Loucy (cell line): ENCODE measurements around the gene LNP1.
"Not testable (repeated sequence)": the region's sequence is repeated elsewhere in the genome, so short reads cannot be mapped to it uniquely, and the experiment has no call there.

Source experiments
- H2AFZ ChIP-seq: fragments of 200-600 bp; sonication (generic); 2 replicates; pipeline ENCODE4 v1.6.0; 2016; ENCODE audit warnings: antibody characterized with exemption, mild to moderate bottlenecking, low read length, moderate library complexity
- H3F3A ChIP-seq: fragments of 200-600 bp; 2 replicates; pipeline ENCODE4 v1.6.0; 2016; ENCODE audit warnings: antibody characterized with exemption, low read depth, mild to moderate bottlenecking
- H3K27me3 ChIP-seq: fragments of 200-600 bp; sonication (generic); 2 replicates; pipeline ENCODE4 v1.6.1; 2014; ENCODE audit warnings: low read length, mild to moderate bottlenecking; ENCODE audit not compliant: insufficient read depth, poor library complexity, severe bottlenecking
- H3K36me3 ChIP-seq: fragments of 200-600 bp; sonication (generic); 2 replicates; pipeline ENCODE4 v1.6.1; 2016; ENCODE audit warnings: low read length; ENCODE audit not compliant: insufficient read depth
- H3K4me1 ChIP-seq: fragments of 200-600 bp; sonication (generic); 2 replicates; pipeline ENCODE4 v1.5.1; 2014; ENCODE audit warnings: low read length, mild to moderate bottlenecking; ENCODE audit not compliant: insufficient read depth, poor library complexity, severe bottlenecking
- H3K4me2 ChIP-seq: fragments of 200-600 bp; sonication (generic); 2 replicates; pipeline ENCODE4 v1.6.0; 2014; ENCODE audit warnings: antibody characterized with exemption, low read length, low read depth, mild to moderate bottlenecking; ENCODE audit not compliant: poor library complexity, severe bottlenecking
- H3K4me3 ChIP-seq: fragments of 200-600 bp; sonication (generic); 2 replicates; pipeline ENCODE4 v1.5.1; 2014; ENCODE audit warnings: low read length, mild to moderate bottlenecking, mixed read lengths; ENCODE audit not compliant: poor library complexity, severe bottlenecking
- H3K79me2 ChIP-seq: fragments of 200-600 bp; sonication (generic); 2 replicates; pipeline ENCODE4 v1.6.1; 2014; ENCODE audit warnings: low read length; ENCODE audit not compliant: insufficient read depth
- H3K9ac ChIP-seq: fragments of 200-600 bp; sonication (generic); 2 replicates; pipeline ENCODE4 v1.6.0; 2014; ENCODE audit warnings: mild to moderate bottlenecking, low read depth, low read length, moderate library complexity; ENCODE audit not compliant: poor library complexity, severe bottlenecking
- H3K9me2 ChIP-seq: fragments of 200-600 bp; sonication (generic); replicated peaks from 2 replicates; pipeline ENCODE4 v1.6.1; 2016; ENCODE audit warnings: low read depth, low read length, mixed read lengths
- H3K9me3 ChIP-seq: fragments of 200-600 bp; sonication (generic); 2 replicates; pipeline ENCODE4 v1.6.1; 2014; ENCODE audit warnings: mild to moderate bottlenecking, antibody characterized with exemption, low read length, low read depth; ENCODE audit not compliant: insufficient read depth
- H4K20me1 ChIP-seq: fragments of 200-600 bp; sonication (generic); 2 replicates; pipeline ENCODE4 v1.6.0; 2014; ENCODE audit warnings: antibody characterized with exemption, low read length, mild to moderate bottlenecking; ENCODE audit not compliant: insufficient read depth, poor library complexity, severe bottlenecking
- CTCF ChIP-seq: fragments of 200-600 bp; sonication (generic); conservative IDR thresholded peaks from 2 replicates; pipeline ENCODE4 v1.5.1; 2014; ENCODE audit warnings: mild to moderate bottlenecking, antibody characterized with exemption, low read length
- EZH2phosphoT487 ChIP-seq: fragments of 200-600 bp; IDR thresholded peaks from 2 replicates; pipeline ENCODE4 v1.6.1; 2018; ENCODE audit warnings: antibody characterized with exemption, mild to moderate bottlenecking, moderate library complexity, borderline replicate concordance

LNP1 gene

DNA sequence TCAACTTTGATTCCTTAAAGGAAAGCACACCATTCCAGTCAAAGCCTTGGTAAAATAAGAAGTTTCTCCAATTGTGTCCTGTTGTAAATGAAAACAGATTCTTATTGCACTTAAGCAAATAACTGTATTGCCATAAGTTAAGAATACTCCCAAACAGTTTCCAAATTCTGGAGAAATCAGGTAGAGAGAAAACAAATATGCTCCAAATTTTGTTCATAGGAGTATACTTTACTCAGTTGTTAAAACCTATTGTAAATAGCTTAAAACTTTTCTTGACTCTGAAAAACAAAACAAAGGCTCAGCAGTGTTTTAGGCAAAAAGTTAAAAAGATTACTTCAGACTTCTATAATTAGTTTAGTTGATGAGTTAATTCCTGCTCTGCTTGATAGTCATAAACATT, 42.4 kb downstream of the LNP1 start:
- peaks cover 15% of the 10 kb centered on the region for H3K4me1 ChIP-seq
- no peak overlapping the region for H2AFZ ChIP-seq
- H3K27me3 ChIP-seq, result no peaks in the 10 kb centered on the region
- no peak overlapping the region for H3K4me2 ChIP-seq
- no peak overlapping the region for H3K9ac ChIP-seq
- no peaks in the 10 kb centered on the region for H3F3A ChIP-seq
- no peaks in the 10 kb centered on the region for H3K79me2 ChIP-seq
- 0 out of 2 replicates have a peak, but pooled peaks cover 4% of the 10 kb centered on the region for H3K36me3 ChIP-seq
- no peaks in the 10 kb centered on the region for H4K20me1 ChIP-seq
- H3K4me3 ChIP-seq, result no peak overlapping the region
- TF ChIP-seq EZH2phosphoT487 (no peak), CTCF (no peak)
- no peaks in the 10 kb centered on the region for H3K9me3 ChIP-seq
- no peaks in the 10 kb centered on the region for H3K9me2 ChIP-seq

- H3K4me2 ChIP-seq, H3K4me1 ChIP-seq, H3K9me3 ChIP-seq, H3K36me3 ChIP-seq, H3K27me3 ChIP-seq, H3K79me2 ChIP-seq, H2AFZ ChIP-seq, H3K4me3 ChIP-seq, H3K9ac ChIP-seq, H3F3A ChIP-seq, H4K20me1 ChIP-seq, H3K9me2 ChIP-seq: not testable (repeated sequence)
Observed at GRCh38 chr3:100447067-100447466, 45.7 kb downstream of the LNP1 start.

DNA sequence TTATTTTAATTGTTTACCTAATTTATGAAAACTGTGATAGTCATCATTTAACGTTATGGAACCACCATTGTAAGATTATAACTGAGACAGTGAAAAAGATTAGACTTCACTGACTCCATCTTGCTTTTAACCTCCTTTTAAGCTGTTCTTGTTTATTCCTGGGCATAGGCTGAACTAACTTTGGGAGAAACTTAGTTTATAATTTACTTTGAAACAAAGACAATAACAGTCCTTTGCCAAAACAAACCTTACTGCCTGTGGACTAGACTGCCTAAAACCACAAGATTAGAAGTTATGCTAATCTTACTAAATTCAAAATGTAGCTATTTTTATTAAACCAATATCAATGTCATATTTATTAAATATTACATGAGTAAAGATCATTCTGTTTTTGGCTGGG, 46.7 kb downstream of the LNP1 start:
- Histone ChIP-seq H3K4me2 (no peak overlapping the region), H3K36me3 (0 out of 2 replicates have a peak, but pooled peaks cover 4% of the 10 kb centered on the region), H4K20me1 (no peaks in the 10 kb centered on the region), H3K79me2 (no peaks in the 10 kb centered on the region), H2AFZ (no peak overlapping the region), H3K27me3 (no peaks in the 10 kb centered on the region), H3K4me1 (no peaks in the 10 kb centered on the region), H3K9me3 (no peaks in the 10 kb centered on the region), H3K9me2 (no peaks in the 10 kb centered on the region), H3K4me3 (no peak overlapping the region), H3K9ac (no peak overlapping the region), H3F3A (no peaks in the 10 kb centered on the region)
- no peak for TF ChIP-seq EZH2phosphoT487
- TF ChIP-seq CTCF, result no peak

GRCh38 chr3:100449214-100449613, 47.9 kb downstream of the LNP1 start:
- no peak overlapping the region for H3K4me2 ChIP-seq
- H3K9ac ChIP-seq, result no peak overlapping the region
- H3K9me2 ChIP-seq, result no peaks in the 10 kb centered on the region
- H3K79me2 ChIP-seq, result no peaks in the 10 kb centered on the region
- H3K4me3 ChIP-seq, result no peak overlapping the region
- no peaks in the 10 kb centered on the region for H3K9me3 ChIP-seq
- no peaks in the 10 kb centered on the region for H3K36me3 ChIP-seq
- H3K4me1 ChIP-seq, result no peaks in the 10 kb centered on the region
- H4K20me1 ChIP-seq, result no peaks in the 10 kb centered on the region
- H3K27me3 ChIP-seq, result no peaks in the 10 kb centered on the region
- H3F3A ChIP-seq, result no peaks in the 10 kb centered on the region
- H2AFZ ChIP-seq, result no peak overlapping the region
- TF ChIP-seq CTCF (no peak), EZH2phosphoT487 (no peak)
